Ovary (tissue), 9 donors: Measurements from ENCODE around the gene USP28. TPM values are rescaled to one million over a fixed set of nuclear protein-coding genes. Genes with fewer than 3 reads are reported as not detected.

Source experiments
- DNase-seq, 5 donors: peaks; one replicate each; pipeline ENCODE4 v3.0.0-alpha.2; 2019 to 2020
- H3K27ac ChIP-seq, 2 donors: fragments of 200-600 bp; one replicate each; pipeline versions ENCODE4 v1.5.1 to v1.8.0; 2019 to 2022
- H3K27me3 ChIP-seq: fragments of 200-600 bp; one replicate; pipeline ENCODE4 v1.8.0; 2022
- H3K36me3 ChIP-seq: fragments of 200-600 bp; sonication (generic); one replicate; pipeline ENCODE4 v1.5.1; 2019
- H3K4me1 ChIP-seq: one replicate; pipeline ENCODE4 v1.8.1; 2013; ENCODE audit warnings: mild to moderate bottlenecking, moderate library complexity; ENCODE audit not compliant: insufficient read depth
- H3K4me3 ChIP-seq: fragments of 200-600 bp; sonication (generic); one replicate; pipeline ENCODE4 v1.5.1; 2017
- H3K9me3 ChIP-seq, 2 donors: fragments of 200-600 bp in 1 of 2; sonication (generic) in 1 of 2; one replicate each; pipeline versions ENCODE4 v1.5.1 to v1.8.1; 2013 to 2019; ENCODE audit warnings: mild to moderate bottlenecking in 1 of 2, moderate library complexity in 1 of 2
- CTCF ChIP-seq, 3 donors: fragments of 450-650 bp in 2 of 3; fragments of 200-600 bp in 1 of 3; IDR thresholded peaks; one replicate each; pipeline versions ENCODE4 v1.5.1 to v1.8.0; 2016 to 2022; ENCODE audit warnings: antibody characterized with exemption in 3 of 3, mild to moderate bottlenecking in 1 of 3
- EP300 ChIP-seq: sonication (generic); formaldehyde crosslinking; IDR thresholded peaks from one replicate; pipeline ENCODE4 v1.6.1; 2017; ENCODE audit warnings: antibody characterized with exemption
- POLR2A ChIP-seq: fragments of 450-650 bp; IDR thresholded peaks from one replicate; pipeline ENCODE4 v1.6.1; 2017; ENCODE audit warnings: antibody characterized with exemption, mild to moderate bottlenecking, moderate library complexity
- WGBS, 3 donors: extraction: QIAGEN DNeasy Blood & Tissue Kit in 1 of 3; methylation state at CpG; one replicate each; pipeline versions ENCODE4 v1.1.5 to v1.1.7; 2013 to 2017; 5-methylcytosine and 5-hydroxymethylcytosine counted together
- intact Hi-C, 4 donors: fragments of 100-400 bp; cut with DNase I; formaldehyde crosslinking; loops; one replicate each; pipeline versions ENCODE4 v1.11.0 to v1.15.1; 2022 to 2023
- polyA plus RNA-seq, 2 donors: library from polyadenylated mRNA; stranded (reverse); fragments of 200-250 nt in 1 of 2; fragments of 350-450 nt in 1 of 2; fragmentation: Illumina TruSeq in 1 of 2; extraction: RNeasy Lipid Tissue Mini Kit (QIAGEN cat#74804) in 1 of 2; gene quantifications; one replicate each; pipeline ENCODE4 v1.2.3, GENCODE V29; 2013 to 2014
- total RNA-seq, 7 donors: library from RNA; depleted of rRNA in 2 of 7; stranded (reverse); fragments of >200 nt in 2 of 7; fragmentation: NEBNext Ultra II Directional in 3 of 7; extraction: Animal tissue kit (Norgen Biotek cat#: 25700) in 3 of 7; gene quantifications; one replicate each; pipeline versions ENCODE4 v1.1.0 to v1.2.4, GENCODE V29; 2016 to 2023
- donor health status: DM: no; HTN: no; CAD: no; lungs with moderate emphysema.
- donor health status: DM: no; HTN: no; CAD: no.
- donor health status: Bipolar disorder and iron deficiency.
- donor health status: DM: yes; HTN: yes; CAD: no.
- donor health status: DM: no; HTN: no; CAD: no.
- donor health status: DM: yes; HTN: yes; CAD: no.

The USP28 gene
- total and polyA plus RNA-seq, 9 donors, result 11.0 to 29.5 (median 23.4) TPM

- H3K9me3 ChIP-seq, result no peaks in the 10 kb centered on the region
- H3K4me1 ChIP-seq, result peaks cover 1% of the 10 kb centered on the region
Observed at GRCh38 chr11:113894421-113894996, 19.1 kb upstream of the USP28 start.

GRCh38 chr11:113888848-113889247 is 13.5 kb upstream of the USP28 start:
- no peak overlapping the region for H3K27ac ChIP-seq
- H3K4me3 ChIP-seq, result no peak overlapping the region
- H3K36me3 ChIP-seq, result no peaks in the 10 kb centered on the region
- H3K27me3 ChIP-seq, result no peaks in the 10 kb centered on the region
- no peaks in the 10 kb centered on the region for H3K9me3 ChIP-seq
- TF ChIP-seq POLR2A, result no peak
- TF ChIP-seq CTCF (IDR thresholded peaks at IDR 0.05), result no peak
- no peak for TF ChIP-seq EP300
- intact Hi-C loops, result no loop called here
- no peaks in the 10 kb centered on the region for H3K4me1 ChIP-seq
- DNase-seq, result no peak

More at GRCh38 chr11:113894421-113894996, 19.1 kb upstream of the USP28 start:
- DNase-seq, result no peak
- intact Hi-C loops, result loop anchor here in 1 of 4 donors (10.0 kb wide), 2 partner anchors 160 to 370 kb away; partner anchors contain the start of gene ZBTB16
- Histone ChIP-seq H3K4me3 (no peak overlapping the region), H3K27ac (no peak overlapping the region), H3K27me3 (no peaks in the 10 kb centered on the region), H3K36me3 (no peaks in the 10 kb centered on the region)
- WGBS, 3 donors, result 43 to 55% (median 45%) methylated on average over 9 of the region's 9 CpGs
- no peak for TF ChIP-seq EP300

GRCh38 chr11:113885897-113886296 is 10.5 kb upstream of the USP28 start:
- no peaks in the 10 kb centered on the region for H3K4me1 ChIP-seq
- H3K9me3 ChIP-seq, result no peaks in the 10 kb centered on the region
- no peak for TF ChIP-seq CTCF (IDR thresholded peaks at IDR 0.05)
- no peak for TF ChIP-seq POLR2A
- no peak for TF ChIP-seq EP300
- 58 to 73% (median 71%) methylated on average over 6 of the region's 6 CpGs for WGBS, 3 donors
- H3K36me3 ChIP-seq, result no peaks in the 10 kb centered on the region
- H3K27me3 ChIP-seq, result no peaks in the 10 kb centered on the region
- no peak overlapping the region for H3K27ac ChIP-seq
- no peak overlapping the region for H3K4me3 ChIP-seq
- intact Hi-C loops, result no loop called here
- no peak for DNase-seq

GRCh38 chr11:113884361-113884836 is 9.0 kb upstream of the USP28 start:
- no peak for TF ChIP-seq CTCF (IDR thresholded peaks at IDR 0.05)
- TF ChIP-seq POLR2A, result no peak
- no peak for TF ChIP-seq EP300
- no peaks in the 10 kb centered on the region for H3K27me3 ChIP-seq
- no peaks in the 10 kb centered on the region for H3K36me3 ChIP-seq
- H3K27ac ChIP-seq, result no peak overlapping the region
- H3K4me1 ChIP-seq, result no peaks in the 10 kb centered on the region
- no peak for DNase-seq
- WGBS, 3 donors, result 55 to 64% (median 57%) methylated on average over 7 of the region's 7 CpGs
- no peak overlapping the region for H3K4me3 ChIP-seq
- intact Hi-C loops, result no loop called here
- H3K9me3 ChIP-seq, result no peaks in the 10 kb centered on the region

- WGBS, 3 donors, result 86 to 92% (median 92%) methylated on average over 1 of the region's 1 CpG
- Histone ChIP-seq H3K4me3 (no peak overlapping the region), H3K4me1 (no peaks in the 10 kb centered on the region), H3K36me3 (no peaks in the 10 kb centered on the region), H3K27me3 (no peaks in the 10 kb centered on the region), H3K27ac (no peak overlapping the region), H3K9me3 (no peaks in the 10 kb centered on the region)
- TF ChIP-seq EP300 (no peak), POLR2A (no peak), CTCF (IDR thresholded peaks at IDR 0.05) (no peak)
- intact Hi-C loops, result no loop called here
- no peak for DNase-seq
Observed at GRCh38 chr11:113881856-113882255, 6.5 kb upstream of the USP28 start.
